Ovary (tissue), 7 donors: ENCODE data around the gene RMP24.
"Not testable (repeated sequence)": the region's sequence is repeated elsewhere in the genome, so short reads cannot be mapped to it uniquely, and the experiment has no call there.

Experiments used
- DNase-seq, 5 donors: peaks; one replicate each; pipeline ENCODE4 v3.0.0-alpha.2; 2019 to 2020
- H3K27ac ChIP-seq, 2 donors: fragments of 200-600 bp; one replicate each; pipeline versions ENCODE4 v1.5.1 to v1.8.0; 2019 to 2022
- H3K27me3 ChIP-seq: fragments of 200-600 bp; one replicate; pipeline ENCODE4 v1.8.0; 2022
- H3K36me3 ChIP-seq: fragments of 200-600 bp; sonication (generic); one replicate; pipeline ENCODE4 v1.5.1; 2019
- H3K4me1 ChIP-seq: one replicate; pipeline ENCODE4 v1.8.1; 2013; ENCODE audit warnings: mild to moderate bottlenecking, moderate library complexity; ENCODE audit not compliant: insufficient read depth
- H3K4me3 ChIP-seq: fragments of 200-600 bp; sonication (generic); one replicate; pipeline ENCODE4 v1.5.1; 2017
- H3K9me3 ChIP-seq, 2 donors: fragments of 200-600 bp in 1 of 2; sonication (generic) in 1 of 2; one replicate each; pipeline versions ENCODE4 v1.5.1 to v1.8.1; 2013 to 2019; ENCODE audit warnings: mild to moderate bottlenecking in 1 of 2, moderate library complexity in 1 of 2
- EP300 ChIP-seq: sonication (generic); formaldehyde crosslinking; IDR thresholded peaks from one replicate; pipeline ENCODE4 v1.6.1; 2017; ENCODE audit warnings: antibody characterized with exemption
- POLR2A ChIP-seq: fragments of 450-650 bp; IDR thresholded peaks from one replicate; pipeline ENCODE4 v1.6.1; 2017; ENCODE audit warnings: antibody characterized with exemption, mild to moderate bottlenecking, moderate library complexity
- WGBS, 3 donors: extraction: QIAGEN DNeasy Blood & Tissue Kit in 1 of 3; methylation state at CpG; one replicate each; pipeline versions ENCODE4 v1.1.5 to v1.1.7; 2013 to 2017; 5-methylcytosine and 5-hydroxymethylcytosine counted together
- intact Hi-C, 4 donors: fragments of 100-400 bp; cut with DNase I; formaldehyde crosslinking; loops; one replicate each; pipeline versions ENCODE4 v1.11.0 to v1.15.1; 2022 to 2023
- TF ChIP-seq, protein P1 (sequence below), 3 donors: fragments of 450-650 bp in 2 of 3; fragments of 200-600 bp in 1 of 3; IDR thresholded peaks; one replicate each; pipeline versions ENCODE4 v1.5.1 to v1.8.0; 2016 to 2022; ENCODE audit warnings: antibody characterized with exemption in 3 of 3, mild to moderate bottlenecking in 1 of 3
- donor health status: DM: no; HTN: no; CAD: no; lungs with moderate emphysema.
- donor health status: DM: no; HTN: no; CAD: no.
- donor health status: Bipolar disorder and iron deficiency.
- donor health status: DM: no; HTN: no; CAD: no.
- donor health status: DM: yes; HTN: yes; CAD: no.

RMP24 gene

DNA sequence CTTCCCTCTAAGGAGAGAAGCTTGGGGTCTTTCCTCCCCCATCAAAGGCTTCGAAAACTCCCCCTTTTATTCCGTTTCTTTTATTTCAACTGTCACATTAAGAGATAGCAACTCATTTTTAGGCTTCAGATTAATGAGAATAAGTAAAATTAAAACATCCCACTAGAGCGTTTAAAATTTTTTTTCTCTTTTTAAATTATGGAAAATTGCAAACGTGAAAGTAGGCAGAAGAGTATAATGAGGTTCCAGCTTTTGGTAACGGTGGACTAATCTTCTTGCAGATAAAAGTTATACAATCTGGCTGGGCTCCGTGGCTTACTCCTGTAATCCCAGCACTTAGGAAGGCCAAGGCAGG is 21.9 kb upstream of the RMP24 start:
- Histone ChIP-seq H3K36me3 (no peaks in the 10 kb centered on the region), H3K27ac (no peak overlapping the region), H3K4me3 (no peak overlapping the region), H3K9me3 (no peaks in the 10 kb centered on the region), H3K27me3 (no peaks in the 10 kb centered on the region), H3K4me1 (peaks cover 3% of the 10 kb centered on the region)
- TF ChIP-seq POLR2A (no peak), EP300 (no peak)
- TF ChIP-seq, protein P1, sequence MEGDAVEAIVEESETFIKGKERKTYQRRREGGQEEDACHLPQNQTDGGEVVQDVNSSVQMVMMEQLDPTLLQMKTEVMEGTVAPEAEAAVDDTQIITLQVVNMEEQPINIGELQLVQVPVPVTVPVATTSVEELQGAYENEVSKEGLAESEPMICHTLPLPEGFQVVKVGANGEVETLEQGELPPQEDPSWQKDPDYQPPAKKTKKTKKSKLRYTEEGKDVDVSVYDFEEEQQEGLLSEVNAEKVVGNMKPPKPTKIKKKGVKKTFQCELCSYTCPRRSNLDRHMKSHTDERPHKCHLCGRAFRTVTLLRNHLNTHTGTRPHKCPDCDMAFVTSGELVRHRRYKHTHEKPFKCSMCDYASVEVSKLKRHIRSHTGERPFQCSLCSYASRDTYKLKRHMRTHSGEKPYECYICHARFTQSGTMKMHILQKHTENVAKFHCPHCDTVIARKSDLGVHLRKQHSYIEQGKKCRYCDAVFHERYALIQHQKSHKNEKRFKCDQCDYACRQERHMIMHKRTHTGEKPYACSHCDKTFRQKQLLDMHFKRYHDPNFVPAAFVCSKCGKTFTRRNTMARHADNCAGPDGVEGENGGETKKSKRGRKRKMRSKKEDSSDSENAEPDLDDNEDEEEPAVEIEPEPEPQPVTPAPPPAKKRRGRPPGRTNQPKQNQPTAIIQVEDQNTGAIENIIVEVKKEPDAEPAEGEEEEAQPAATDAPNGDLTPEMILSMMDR (IDR thresholded peaks at IDR 0.05): no peak
- intact Hi-C loops: no loop called here
- 4 to 9% (median 5%) methylated on average over 6 of the region's 6 CpGs for WGBS, 3 donors
- no peak for DNase-seq

DNA sequence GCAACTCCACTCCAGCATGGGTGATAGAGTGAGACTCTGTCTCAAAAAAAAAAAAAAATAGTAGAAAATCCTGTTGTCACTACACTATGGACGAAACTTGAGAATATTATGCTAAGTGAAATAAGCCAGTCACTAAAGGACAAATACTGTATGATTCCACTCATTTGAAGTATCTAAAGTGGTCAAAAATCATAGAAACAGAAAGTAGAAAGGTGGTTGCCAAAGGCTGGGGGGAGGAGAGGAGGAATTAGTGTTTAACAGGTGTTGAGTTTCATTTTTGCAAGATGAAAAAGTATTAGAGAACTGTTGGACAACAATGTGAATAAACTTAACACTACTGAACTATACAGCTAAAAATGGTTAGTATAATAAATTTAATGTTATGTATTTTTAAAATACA is 18.8 kb upstream of the RMP24 start:
- Histone ChIP-seq H3K36me3 (no peaks in the 10 kb centered on the region), H3K27me3 (no peaks in the 10 kb centered on the region), H3K9me3 (peaks cover 0 to 3% of the 10 kb centered on the region in 2 donors), H3K27ac (no peak overlapping the region), H3K4me3 (no peak overlapping the region), H3K4me1 (peaks cover 3% of the 10 kb centered on the region)
- intact Hi-C loops: no loop called here
- no peak for TF ChIP-seq POLR2A
- no peak for TF ChIP-seq EP300
- TF ChIP-seq, protein P1 (IDR thresholded peaks at IDR 0.05): no peak
- DNase-seq: no peak
- WGBS, 3 donors: 86 to 93% (median 89%) methylated on average over 1 of the region's 1 CpG

DNA sequence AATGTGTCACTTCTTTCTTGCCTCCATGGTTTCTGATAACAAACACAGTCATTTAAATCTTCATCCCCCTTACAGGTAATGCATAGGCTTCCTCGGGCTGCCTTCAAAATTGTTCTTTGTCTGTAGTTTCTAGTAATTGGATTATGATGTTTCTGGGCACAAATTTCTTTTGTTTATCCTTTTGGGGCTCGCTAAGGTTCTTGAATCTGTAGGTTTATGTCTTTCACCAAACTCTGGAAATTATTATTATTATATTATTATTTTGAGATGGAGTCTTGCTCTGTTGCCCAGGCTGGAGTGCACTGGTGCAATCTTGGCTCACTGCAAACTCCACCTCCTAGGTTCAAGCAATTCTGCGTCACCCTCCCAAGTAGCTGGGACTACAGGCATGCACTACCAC is 16.3 kb upstream of the RMP24 start:
- TF ChIP-seq, protein P1 (IDR thresholded peaks at IDR 0.05): no peak
- no peak for TF ChIP-seq POLR2A
- TF ChIP-seq EP300: no peak
- intact Hi-C loops: no loop called here
- DNase-seq: no peak
- WGBS, 3 donors: 83 to 92% (median 87%) methylated on average over 3 of the region's 3 CpGs
- no peaks in the 10 kb centered on the region for H3K4me1 ChIP-seq
- no peak overlapping the region for H3K4me3 ChIP-seq
- no peaks in the 10 kb centered on the region for H3K27me3 ChIP-seq
- peaks cover 0 to 3% of the 10 kb centered on the region in 2 donors for H3K9me3 ChIP-seq
- H3K36me3 ChIP-seq: no peaks in the 10 kb centered on the region
- no peak overlapping the region for H3K27ac ChIP-seq

DNA sequence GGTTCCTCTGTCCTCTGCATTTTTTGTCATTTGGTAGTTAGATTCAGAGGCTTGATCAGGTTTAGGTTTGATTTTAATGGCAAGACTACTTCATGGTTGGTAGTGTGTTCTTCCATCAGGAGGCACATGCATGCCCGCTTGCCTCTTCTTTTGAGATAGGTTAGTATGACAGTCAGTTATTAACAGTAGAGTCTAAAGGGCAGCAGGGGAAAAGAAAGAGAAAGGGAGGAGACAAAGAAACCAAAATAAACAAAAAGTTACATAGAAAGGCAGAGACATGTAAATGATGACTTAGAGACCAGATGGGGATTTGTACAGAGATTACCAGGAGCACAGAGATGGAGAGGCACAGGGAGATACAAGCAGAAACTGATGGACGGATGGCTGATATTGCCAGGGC is 10.2 kb upstream of the RMP24 start:
- H3K36me3 ChIP-seq: no peaks in the 10 kb centered on the region
- DNase-seq: no peak
- H3K4me1 ChIP-seq: no peaks in the 10 kb centered on the region
- WGBS, 3 donors: 79 to 92% (median 89%) methylated on average over 2 of the region's 2 CpGs
- intact Hi-C loops: no loop called here
- TF ChIP-seq POLR2A (no peak), EP300 (no peak)
- no peak overlapping the region for H3K4me3 ChIP-seq
- no peaks in the 10 kb centered on the region for H3K9me3 ChIP-seq
- no peaks in the 10 kb centered on the region for H3K27me3 ChIP-seq
- H3K27ac ChIP-seq: no peak overlapping the region

DNA sequence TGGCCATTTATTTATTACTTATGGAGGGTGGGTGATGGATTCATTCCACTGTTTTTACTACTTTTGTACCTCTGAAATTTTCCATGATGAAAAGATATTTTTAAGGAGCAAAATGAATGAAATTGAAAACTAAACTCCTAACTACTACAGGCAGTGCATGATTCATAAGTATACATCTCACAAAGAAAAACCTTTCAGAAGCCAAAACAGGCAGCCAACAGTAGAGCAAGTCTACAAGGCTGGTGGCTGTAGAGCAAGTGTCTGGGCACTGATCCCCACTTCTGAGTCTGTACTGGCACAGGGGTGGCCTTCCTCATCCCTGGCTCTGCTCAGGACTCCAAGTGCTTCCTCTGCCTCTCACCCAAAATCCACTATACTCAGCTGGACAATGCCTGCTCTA is 8.2 kb upstream of the RMP24 start:
- DNase-seq: no peak
- no peaks in the 10 kb centered on the region for H3K36me3 ChIP-seq
- no peak overlapping the region for H3K4me3 ChIP-seq
- H3K9me3 ChIP-seq: no peaks in the 10 kb centered on the region
- no peaks in the 10 kb centered on the region for H3K27me3 ChIP-seq
- no peak overlapping the region for H3K27ac ChIP-seq
- intact Hi-C loops: no loop called here
- TF ChIP-seq POLR2A (no peak), EP300 (no peak)
- TF ChIP-seq, protein P1 (IDR thresholded peaks at IDR 0.05): no peak
- H3K4me1 ChIP-seq: no peaks in the 10 kb centered on the region

DNA sequence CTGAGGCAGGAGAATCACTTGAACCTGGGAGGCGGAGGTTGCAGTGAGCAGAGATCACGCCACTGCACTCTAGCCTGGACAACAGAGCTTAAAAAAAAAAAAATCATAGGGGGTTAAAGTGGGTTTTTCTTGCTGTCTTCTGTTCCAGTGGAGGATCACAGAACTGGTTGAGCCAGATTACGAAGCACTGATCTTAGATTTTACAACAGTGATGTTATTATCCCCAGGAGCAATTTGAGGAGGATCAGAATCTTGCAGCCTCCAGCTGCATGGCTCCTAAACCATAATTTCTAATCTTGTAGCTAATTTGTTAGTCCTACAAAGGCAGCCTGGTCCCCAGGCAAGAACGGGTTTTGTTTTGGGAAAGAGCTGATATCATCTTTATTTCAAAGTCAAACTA is 4.6 kb upstream of the RMP24 start:
- WGBS, 3 donors: 52 to 70% (median 53%) methylated on average over 4 of the region's 4 CpGs
- intact Hi-C loops, H3K4me1 ChIP-seq, H3K36me3 ChIP-seq, H3K27me3 ChIP-seq, H3K9me3 ChIP-seq, H3K4me3 ChIP-seq, DNase-seq, H3K27ac ChIP-seq: not testable (repeated sequence)
